T-cell (primary cell): Measurements from ENCODE around the gene CASTOR1. TPM values are rescaled to one million over a fixed set of nuclear protein-coding genes. Genes with fewer than 3 reads are reported as not detected.
A peak's percentile ranks its signal among the peaks of the same experiment; 100 is the strongest.

Source experiments
- ATAC-seq, 4 experiments: fragments of 200-7000 bp in 3 of 4; fragments of 150-1000 bp in 1 of 4; cut with Tn5 transposase; replicated peaks in 1 of 4; 1 replicate in 3 of 4; 2 replicates in 1 of 4; pipeline ENCODE4 v1.10.0; 2021; ENCODE audit warnings: moderate library complexity in 3 of 4, mild to moderate bottlenecking in 2 of 4, moderate number of reproducible peaks in 1 of 4
- CTCF ChIA-PET, 2 donors: fragments of 300-600 bp; sonication (Branson Sonifier 250); formaldehyde crosslinking; loops; one replicate each; lab custom pipeline; 2022; ENCODE audit warnings: antibody characterized with exemption in 2 of 2; lab: Charles Lee
- POLR2A ChIA-PET, 2 donors: fragments of 300-600 bp; sonication (Branson Sonifier 250); formaldehyde crosslinking; loops; one replicate each; lab custom pipeline; 2022; ENCODE audit warnings: antibody characterized with exemption in 2 of 2; lab: Charles Lee
- DNase-seq, 35 experiments: peaks; one replicate each; pipeline versions ENCODE4 v3.0.0 to v3.0.0-alpha.2; 2013 to 2023
- H3K27ac ChIP-seq: one replicate; pipeline ENCODE4 v1.5.1; 2013; ENCODE audit warnings: low read length
- H3K27me3 ChIP-seq, 2 experiments: replicated peaks in 1 of 2; 1 replicate in 1 of 2; 2 replicates in 1 of 2; pipeline versions ENCODE4 v1.6.1 to v1.7.0; 2013; ENCODE audit warnings: low read length in 1 of 2, mixed read lengths in 1 of 2; ENCODE audit not compliant: control insufficient read depth in 2 of 2, insufficient read depth in 2 of 2; ENCODE audit errors: extremely low read depth in 1 of 2
- H3K36me3 ChIP-seq, 2 donors: 1 replicate in 1 of 2; 2 replicates in 1 of 2; pipeline versions ENCODE4 v1.6.1 to v1.7.0; 2013; ENCODE audit warnings: low read length in 1 of 2; ENCODE audit not compliant: control insufficient read depth in 2 of 2, insufficient read depth in 1 of 2; ENCODE audit errors: extremely low read depth in 1 of 2
- H3K4me1 ChIP-seq, 2 experiments: 1 replicate in 1 of 2; 2 replicates in 1 of 2; pipeline versions ENCODE4 v1.6.1 to v1.7.0; 2013; ENCODE audit warnings: low read length in 2 of 2, mixed read lengths in 1 of 2; ENCODE audit not compliant: insufficient read depth in 2 of 2, control insufficient read depth in 1 of 2; ENCODE audit errors: extremely low read depth in 1 of 2
- H3K4me3 ChIP-seq, 2 donors: 1 replicate in 1 of 2; 2 replicates in 1 of 2; pipeline versions ENCODE4 v1.5.1 to v1.7.0; 2013; ENCODE audit warnings: mild to moderate bottlenecking in 2 of 2, low read length in 1 of 2, moderate library complexity in 1 of 2; ENCODE audit not compliant: control insufficient read depth in 1 of 2; ENCODE audit errors: extremely low read depth in 1 of 2
- H3K9me3 ChIP-seq: 2 replicates; pipeline ENCODE4 v1.7.0; 2013
- H3K27ac Mint-ChIP-seq, 2 donors: one replicate each; pipeline ENCODE4 v1.8.0; 2020 to 2021; ENCODE audit warnings: mild to moderate bottlenecking in 2 of 2, mixed read lengths in 2 of 2
- H3K27me3 Mint-ChIP-seq, 2 donors: one replicate each; pipeline ENCODE4 v1.8.0; 2021 to 2022; ENCODE audit warnings: mixed read lengths in 2 of 2
- H3K36me3 Mint-ChIP-seq: one replicate; pipeline ENCODE4 v1.8.0; 2021; ENCODE audit warnings: mixed read lengths
- H3K4me1 Mint-ChIP-seq, 3 donors: one replicate each; pipeline ENCODE4 v1.8.0; 2020 to 2022; ENCODE audit warnings: mixed read lengths in 3 of 3, mild to moderate bottlenecking in 1 of 3
- H3K4me3 Mint-ChIP-seq, 3 donors: one replicate each; pipeline ENCODE4 v1.8.0; 2020 to 2022; ENCODE audit warnings: mild to moderate bottlenecking in 3 of 3, mixed read lengths in 3 of 3, moderate library complexity in 3 of 3
- H3K9me3 Mint-ChIP-seq, 3 donors: one replicate each; pipeline ENCODE4 v1.8.0; 2020 to 2022; ENCODE audit warnings: mixed read lengths in 3 of 3
- whole genome bisulfite sequencing: methylation state at CpG from one replicate; pipeline ENCODE4 v1.1.5; 2013; ENCODE audit warnings: missing lambda C conversion rate; ENCODE audit not compliant: insufficient coverage; 5-methylcytosine and 5-hydroxymethylcytosine counted together
- total RNA-seq, 35 experiments: library from RNA in 6 of 35; stranded (reverse) in 6 of 35; fragments of 120-200 nt in 1 of 35; gene quantifications; one replicate each; pipeline versions ENCODE4 v1.2.1 to v1.2.4 and lab custom pipeline; 2013 to 2026

The CASTOR1 gene
- total RNA-seq, 5 donors from 2014 or later (not counting 1 experiment from before 2014, with no cell fraction given): 12.8 to 21.9 (median 16.1) TPM

GRCh38 chr22:30294066-30294465 is 4.8 kb upstream of the CASTOR1 start:
- Histone ChIP-seq H3K36me3 (peaks cover 25 to 62% of the 10 kb centered on the region in 2 donors), H3K27ac (no peak overlapping the region), H3K4me1 (peaks cover 37 to 66% of the 10 kb centered on the region in 2 experiments), H3K9me3 (no peaks in the 10 kb centered on the region), H3K4me3 (no peak overlapping the region), H3K27me3 (no peaks in the 10 kb centered on the region)
- DNase-seq: no peak
- Mint-ChIP-seq H3K4me3 (peak overlapping the region in 1 of 3 donors; percentile 53), H3K27me3 (no peaks in the 10 kb centered on the region), H3K36me3 (peaks cover 39% of the 10 kb centered on the region), H3K4me1 (peaks cover 69 to 73% (median 71%) of the 10 kb centered on the region in 3 donors), H3K9me3 (no peaks in the 10 kb centered on the region), H3K27ac (peak overlapping the region; percentile 57 to 74)
- CTCF ChIA-PET: no interaction called here
- POLR2A ChIA-PET: no interaction called here
- no peak for ATAC-seq
- 95% methylated on average over 9 of the region's 9 CpGs for WGBS

DNA sequence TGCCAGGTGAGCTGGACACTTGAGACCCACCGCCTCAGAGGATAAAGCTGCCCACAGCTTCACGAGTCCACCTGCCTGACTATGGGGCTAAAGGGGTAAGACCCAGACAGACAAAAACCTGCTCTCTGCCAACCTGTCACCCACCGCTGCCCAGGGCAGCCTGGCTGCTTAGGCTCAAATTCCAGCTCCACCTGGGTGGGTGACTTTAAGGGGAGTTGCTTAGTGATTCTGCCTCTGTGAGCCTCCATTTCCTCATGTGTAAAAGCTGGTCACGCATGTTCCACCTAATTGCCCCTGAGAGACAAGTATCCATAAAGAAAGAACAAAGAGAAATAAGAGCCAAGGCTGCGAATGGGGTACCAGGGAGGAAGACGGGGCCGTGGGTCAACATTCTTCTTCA is 3.7 kb upstream of the CASTOR1 start:
- 92% methylated on average over 4 of the region's 7 CpGs for WGBS
- no peak overlapping the region for H3K4me3 Mint-ChIP-seq
- ChIA-PET POLR2A (no interaction called here), CTCF (no interaction called here)
- Histone ChIP-seq H3K27me3 (no peaks in the 10 kb centered on the region), H3K4me3 (no peak overlapping the region), H3K36me3 (peaks cover 25 to 51% of the 10 kb centered on the region in 2 donors), H3K27ac (no peak overlapping the region), H3K9me3 (no peaks in the 10 kb centered on the region), H3K4me1 (peaks cover 36 to 66% of the 10 kb centered on the region in 2 experiments)
- no peak overlapping the region for H3K27ac Mint-ChIP-seq
- ATAC-seq: no peak
- peaks cover 29% of the 10 kb centered on the region for H3K36me3 Mint-ChIP-seq
- DNase-seq: no peak
- no peaks in the 10 kb centered on the region for H3K9me3 Mint-ChIP-seq
- peaks cover 65 to 72% (median 69%) of the 10 kb centered on the region in 3 donors for H3K4me1 Mint-ChIP-seq
- no peaks in the 10 kb centered on the region for H3K27me3 Mint-ChIP-seq

DNA sequence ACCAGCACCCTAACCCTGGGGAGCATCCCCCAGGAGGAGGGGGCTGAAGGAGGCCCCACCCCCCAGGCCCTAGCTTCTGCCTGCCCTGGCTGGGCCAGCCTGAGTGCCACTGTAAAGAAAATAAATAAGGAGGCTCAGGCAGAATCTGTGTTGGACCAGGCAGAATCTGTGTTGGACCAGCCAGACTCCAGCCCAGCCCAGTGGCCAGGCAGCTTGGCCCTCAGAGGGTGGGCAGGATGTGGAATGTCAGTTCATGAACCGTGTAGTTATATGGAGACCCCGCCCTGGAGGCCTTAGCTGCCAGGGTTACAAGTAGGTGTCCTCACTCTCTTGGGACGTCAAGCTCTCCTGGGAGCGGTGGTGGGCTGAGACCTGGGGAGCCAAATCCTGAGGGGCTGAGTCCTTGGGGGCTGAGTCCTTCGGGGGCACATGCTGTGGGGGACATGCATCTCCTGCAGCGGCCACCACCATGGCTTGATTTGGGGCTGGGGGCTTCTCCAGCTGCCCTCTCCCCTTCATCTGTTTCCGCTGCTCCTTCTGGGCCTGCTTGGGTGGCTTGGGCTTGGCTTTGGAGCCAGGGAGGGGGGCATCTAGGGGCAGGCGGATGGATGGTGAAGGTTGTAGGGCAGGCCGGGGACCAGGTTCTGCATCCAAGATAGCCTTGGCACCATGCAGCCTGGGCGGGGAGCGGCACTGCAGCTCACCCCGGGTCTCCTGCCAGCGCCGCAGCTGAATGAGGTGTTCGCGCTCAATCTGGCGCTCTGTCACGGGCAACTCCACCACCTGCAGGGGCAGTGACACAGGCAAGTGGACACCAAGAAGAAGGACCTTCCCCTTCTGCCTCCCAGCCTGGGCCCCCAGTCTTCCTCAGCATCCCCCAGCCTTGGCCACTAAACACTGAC is 3.0 kb upstream of the CASTOR1 start:
- no peak for DNase-seq
- no peak for ATAC-seq
- Mint-ChIP-seq H3K9me3 (no peaks in the 10 kb centered on the region), H3K4me3 (no peak overlapping the region), H3K27me3 (no peaks in the 10 kb centered on the region), H3K27ac (peak overlapping the region in 1 of 2 donors; percentile 82), H3K36me3 (peaks cover 26% of the 10 kb centered on the region), H3K4me1 (peaks cover 63 to 69% (median 66%) of the 10 kb centered on the region in 3 donors)
- Histone ChIP-seq H3K36me3 (peaks cover 25 to 44% of the 10 kb centered on the region in 2 donors), H3K4me1 (peaks cover 29 to 66% of the 10 kb centered on the region in 2 experiments), H3K27me3 (no peaks in the 10 kb centered on the region), H3K9me3 (no peaks in the 10 kb centered on the region), H3K4me3 (no peak overlapping the region), H3K27ac (no peak overlapping the region)
- ChIA-PET POLR2A (interaction anchor here in 1 of 2 donors (1.0 kb wide), 1 partner anchor 9 kb away, joined by 3 read pairs; no protein-coding TSS in a partner anchor), CTCF (no interaction called here)
- WGBS: 93% methylated on average over 16 of the region's 18 CpGs

DNA sequence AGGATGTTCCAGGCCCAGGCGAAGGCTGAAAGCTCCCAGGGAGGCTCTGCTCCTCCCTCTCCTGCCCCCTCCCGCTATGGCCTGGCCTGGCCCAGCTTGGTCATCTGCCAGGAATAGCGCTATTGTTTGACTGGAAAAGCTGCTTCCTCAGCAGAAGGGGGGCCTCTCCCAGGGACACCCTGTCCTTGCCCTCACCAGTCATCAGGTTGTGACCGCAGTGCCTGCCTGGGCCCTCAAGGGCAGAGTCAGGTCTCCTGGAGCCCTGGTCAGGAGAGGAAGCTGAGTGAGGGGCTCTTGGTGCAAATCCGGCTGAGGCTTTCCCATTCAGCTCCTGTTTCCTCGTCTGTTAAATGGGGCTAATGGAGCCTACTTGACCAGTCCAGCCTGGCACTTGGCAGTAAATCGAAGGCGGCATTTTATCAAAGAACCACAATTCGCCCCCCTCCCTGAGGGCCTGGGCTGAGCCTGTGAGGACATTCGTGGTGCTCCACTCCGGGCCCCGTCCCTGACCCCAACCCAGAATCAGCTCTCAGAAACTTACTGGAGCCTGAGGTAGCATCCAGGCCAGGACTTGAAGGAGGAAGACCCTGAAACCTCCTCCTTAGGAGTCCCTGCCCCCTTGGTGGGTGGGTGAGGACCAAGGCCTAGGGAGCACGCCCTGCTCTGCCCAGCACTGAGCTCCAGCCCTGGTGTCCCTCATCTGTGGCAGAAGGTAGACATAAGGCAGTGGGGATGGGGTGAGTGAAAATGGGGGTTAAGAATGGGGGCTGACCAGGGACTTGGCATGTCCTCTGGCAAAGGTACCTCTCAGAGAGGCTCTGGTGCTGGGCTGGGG is 2.0 kb upstream of the CASTOR1 start:
- POLR2A ChIA-PET: interaction anchor here in 1 of 2 donors (0.5 to 1.0 kb wide), 3 partner anchors 10 to 12 kb away, joined by 3 read pairs; no protein-coding TSS in a partner anchor
- Histone ChIP-seq H3K27ac (peak overlapping the region; percentile 26), H3K27me3 (no peaks in the 10 kb centered on the region), H3K9me3 (no peaks in the 10 kb centered on the region), H3K4me1 (peaks cover 22 to 68% of the 10 kb centered on the region in 2 experiments), H3K4me3 (no peak overlapping the region), H3K36me3 (peaks cover 25 to 39% of the 10 kb centered on the region in 2 donors)
- no peaks in the 10 kb centered on the region for H3K9me3 Mint-ChIP-seq
- CTCF ChIA-PET: interaction anchor here (0.5 to 4.4 kb wide), 6 partner anchors 16 to 108 kb away, joined by 3 to 83 read pairs (median 4); partner anchors contain the start of gene RNF215 (in 1 of the 2)
- peaks cover 55 to 64% (median 56%) of the 10 kb centered on the region in 3 donors for H3K4me1 Mint-ChIP-seq
- no peak for ATAC-seq
- no peaks in the 10 kb centered on the region for H3K27me3 Mint-ChIP-seq
- whole genome bisulfite sequencing: 94% methylated on average over 10 of the region's 13 CpGs
- no peak for DNase-seq
- peaks cover 18% of the 10 kb centered on the region for H3K36me3 Mint-ChIP-seq
- H3K4me3 Mint-ChIP-seq: peak overlapping the region in 1 of 3 donors; percentile 89
- peak overlapping the region; percentile 92 to 93 for H3K27ac Mint-ChIP-seq

DNA sequence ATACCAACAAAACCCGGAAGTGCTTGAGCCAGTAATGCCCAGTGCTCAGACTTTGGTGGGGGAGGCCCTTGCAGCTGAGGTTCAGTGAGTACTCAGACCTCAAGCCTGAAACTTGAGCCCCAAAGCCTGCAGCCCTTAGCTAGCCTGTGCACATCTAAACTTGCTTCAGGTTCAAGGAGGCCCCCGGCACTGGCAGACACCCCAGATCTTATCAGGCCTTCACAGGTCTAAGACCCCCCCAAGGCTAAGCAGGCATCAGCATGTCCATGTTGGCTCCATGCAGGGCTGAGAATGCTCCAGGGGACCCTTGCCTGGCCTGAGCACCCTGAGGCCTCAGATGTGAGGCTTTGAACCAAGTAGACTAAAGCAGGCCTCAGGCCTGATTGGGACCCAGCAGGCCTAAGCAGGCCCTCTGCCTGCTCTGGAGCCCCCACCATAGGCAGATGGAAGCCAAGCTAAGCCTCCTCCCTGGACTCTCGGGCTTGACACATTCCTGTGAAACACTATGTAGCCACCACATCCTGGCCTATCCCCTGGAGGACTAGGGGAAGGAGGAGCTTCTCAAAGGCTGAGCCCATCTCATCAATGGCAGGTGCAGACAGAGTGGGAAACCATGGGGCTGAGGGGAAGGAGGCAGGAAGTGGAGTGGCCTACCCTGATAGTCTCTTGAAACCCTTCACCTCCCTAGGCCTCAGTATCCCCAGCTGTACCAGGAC is 1.2 kb upstream of the CASTOR1 start:
- ATAC-seq (no peak), DNase-seq (no peak)
- Mint-ChIP-seq H3K27ac (peak overlapping the region; percentile 92 to 93), H3K4me3 (peak overlapping the region; percentile 82 to 89 (median 86)), H3K36me3 (peaks cover 18% of the 10 kb centered on the region), H3K9me3 (no peaks in the 10 kb centered on the region), H3K4me1 (peaks cover 47 to 56% (median 49%) of the 10 kb centered on the region in 3 donors), H3K27me3 (no peaks in the 10 kb centered on the region)
- Histone ChIP-seq H3K27ac (peak overlapping the region; percentile 61), H3K4me1 (peaks cover 16 to 61% of the 10 kb centered on the region in 2 experiments), H3K9me3 (no peaks in the 10 kb centered on the region), H3K27me3 (no peaks in the 10 kb centered on the region), H3K36me3 (peaks cover 25 to 35% of the 10 kb centered on the region in 2 donors), H3K4me3 (peak overlapping the region; percentile 66 to 74)
- ChIA-PET CTCF (interaction anchor here (0.5 to 4.4 kb wide), 13 partner anchors 16 to 133 kb away, joined by 3 to 83 read pairs (median 4); partner anchors contain the start of genes RNF215 (in 1 of the 2), SEC14L2 (in 1 of the 2) and TBC1D10A (in 1 of the 2)), POLR2A (interaction anchor here (0.5 to 1.5 kb wide), 4 partner anchors 9 to 996 kb away, joined by 3 to 5 read pairs (median 3); partner anchors contain the start of genes CCDC157 (in 1 of the 2) and SF3A1 (in 1 of the 2))
- WGBS: 67% methylated on average over 1 of the region's 3 CpGs
